GM20431 (cell line): ENCODE results near the gene IP6K1.
"Not testable (repeated sequence)": the region's sequence is repeated elsewhere in the genome, so short reads cannot be mapped to it uniquely, and the experiment has no call there.

Source experiments
- in situ Hi-C: fragments of 300-500 bp; cut with MseI, MboI; formaldehyde crosslinking; loops from one replicate; pipeline ENCODE4 v1.15.0; 2020; ENCODE audit warnings: low sequenced_read_pairs; ENCODE audit not compliant: unreplicated experiment

Gene IP6K1

DNA sequence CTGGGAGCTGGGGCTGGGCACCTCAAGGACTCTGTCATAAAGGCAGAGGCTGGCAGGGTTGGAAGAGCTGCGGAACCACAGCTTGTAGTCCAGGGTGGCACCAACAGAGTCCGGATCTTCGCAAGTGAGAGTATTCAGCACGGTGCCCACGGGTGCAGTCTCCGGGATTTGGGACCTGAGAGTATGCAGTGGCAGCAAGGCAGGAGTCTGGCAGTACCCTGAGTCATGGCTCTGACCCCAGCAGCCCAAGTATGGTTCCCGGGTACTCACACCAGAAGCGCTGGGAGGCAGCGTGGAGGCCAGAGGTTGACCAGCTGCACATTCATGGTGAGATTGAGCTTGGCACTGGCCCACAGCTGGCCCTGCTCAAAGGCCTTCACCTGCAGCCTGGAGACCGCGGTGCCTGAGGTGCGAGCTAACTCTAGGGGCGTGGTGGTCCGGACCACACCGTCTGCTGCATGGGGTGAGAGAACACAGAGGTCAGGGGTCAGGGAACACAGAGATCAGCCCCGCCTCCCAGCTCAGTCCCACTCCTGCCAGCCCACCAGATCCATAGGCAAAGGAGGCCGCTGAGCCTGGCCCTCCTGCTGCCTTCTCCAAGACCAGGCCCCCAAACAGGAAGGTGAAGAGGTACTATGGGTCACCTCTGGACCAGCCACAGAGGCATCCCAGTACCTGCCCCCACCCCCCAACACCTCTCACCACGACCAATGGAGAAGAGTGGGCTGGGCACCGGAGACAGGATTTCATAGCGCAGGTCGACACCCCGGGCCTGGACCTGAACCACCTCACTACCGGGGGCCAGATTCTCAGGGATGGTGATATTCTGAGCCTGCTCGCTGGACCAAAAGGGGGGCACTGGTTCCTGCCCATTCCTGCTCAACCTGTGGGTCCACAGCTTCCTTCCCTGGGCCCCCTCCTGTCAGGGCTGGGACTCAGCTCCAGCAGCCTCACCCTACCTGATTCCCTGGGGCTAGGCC is 8.9 kb upstream of the IP6K1 start:
- in situ Hi-C loops: no loop called here

DNA sequence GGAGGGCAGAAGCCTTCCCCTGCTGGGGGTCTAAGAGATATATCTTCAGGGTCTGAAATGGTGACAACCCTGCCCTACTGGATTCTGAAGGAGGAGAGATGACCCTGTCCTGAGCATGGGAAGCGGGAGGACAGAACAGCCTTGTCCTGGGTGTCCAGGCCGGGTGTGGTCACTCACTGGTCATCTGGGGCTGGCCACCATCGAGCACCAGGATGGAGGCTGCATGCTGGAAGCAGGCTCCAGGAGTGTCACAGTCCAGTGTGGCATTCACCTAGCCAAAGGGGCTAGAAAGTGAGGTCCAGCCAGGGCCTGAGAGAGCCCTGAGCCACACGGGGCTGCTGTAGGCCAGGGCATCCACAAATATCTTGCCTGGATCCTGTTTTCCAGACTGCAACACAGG is 8.1 kb upstream of the IP6K1 start:
- in situ Hi-C loops: no loop called here

GRCh38 chr3:49793486-49794085 is 7.2 kb upstream of the IP6K1 start:
- in situ Hi-C loops: no loop called here

GRCh38 chr3:49792371-49793150 is 6.2 kb upstream of the IP6K1 start:
- in situ Hi-C loops: no loop called here

- in situ Hi-C loops: no loop called here
These were observed 5.2 kb upstream of the IP6K1 start for GRCh38 chr3:49791571-49791970.

- in situ Hi-C loops: no loop called here
These were observed 4.5 kb upstream of the IP6K1 start for GRCh38 chr3:49790626-49791411.

DNA sequence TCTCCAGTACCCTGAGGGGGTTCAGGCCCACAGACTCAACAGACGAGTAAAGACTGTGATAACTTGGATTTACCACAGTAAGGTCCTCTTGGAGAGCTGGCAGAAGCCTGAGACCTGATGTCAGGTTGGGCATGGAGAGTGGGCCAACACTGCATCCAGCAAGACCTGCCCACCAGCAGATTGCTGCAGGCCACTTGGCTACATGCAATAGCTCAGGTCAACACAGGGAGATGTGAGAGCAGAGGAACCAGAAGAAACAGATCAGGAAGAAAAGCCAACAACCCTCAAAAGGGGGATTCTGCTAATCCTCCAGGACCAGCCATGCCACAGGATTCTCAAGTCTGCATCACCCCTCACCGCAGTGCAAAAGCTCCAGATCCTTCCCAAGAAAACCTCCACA is 1.7 kb upstream of the IP6K1 start:
- in situ Hi-C loops: no loop called here

DNA sequence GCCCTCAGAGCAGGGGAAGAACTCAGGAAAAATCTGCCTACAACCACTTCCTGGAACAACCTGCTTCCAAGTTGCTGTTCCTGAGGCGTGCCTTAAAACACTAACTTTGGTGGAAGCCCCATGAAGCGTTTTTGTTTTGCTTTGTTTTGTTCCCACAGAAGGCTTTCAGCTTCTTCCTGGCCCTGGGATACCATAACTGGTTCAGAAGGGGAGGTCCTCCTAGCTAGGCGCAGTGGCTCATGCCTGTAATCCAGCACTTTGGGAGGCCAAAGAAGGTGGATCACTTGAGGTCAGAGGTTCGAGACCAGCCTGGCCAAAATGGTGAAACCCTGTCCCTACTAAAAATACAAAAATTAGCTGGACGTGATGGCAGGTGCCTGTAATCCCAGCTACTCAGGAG is 1.2 kb upstream of the IP6K1 start:
- in situ Hi-C loops: no loop called here

DNA sequence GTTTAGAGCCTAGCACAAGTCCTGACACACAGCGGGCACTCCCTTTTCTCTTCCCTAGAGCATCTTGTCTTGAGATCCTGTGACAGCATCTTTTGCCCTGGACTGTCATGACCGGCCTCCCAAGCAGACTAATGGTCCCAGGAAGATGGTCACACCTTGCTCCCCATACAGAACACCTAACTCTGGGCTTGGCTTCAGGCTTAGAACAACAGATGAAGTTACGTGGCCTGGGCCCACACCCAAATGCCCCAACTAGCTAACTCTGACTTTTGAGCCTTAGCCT is 781 bp upstream of the IP6K1 start:
- in situ Hi-C loops: no loop called here

DNA sequence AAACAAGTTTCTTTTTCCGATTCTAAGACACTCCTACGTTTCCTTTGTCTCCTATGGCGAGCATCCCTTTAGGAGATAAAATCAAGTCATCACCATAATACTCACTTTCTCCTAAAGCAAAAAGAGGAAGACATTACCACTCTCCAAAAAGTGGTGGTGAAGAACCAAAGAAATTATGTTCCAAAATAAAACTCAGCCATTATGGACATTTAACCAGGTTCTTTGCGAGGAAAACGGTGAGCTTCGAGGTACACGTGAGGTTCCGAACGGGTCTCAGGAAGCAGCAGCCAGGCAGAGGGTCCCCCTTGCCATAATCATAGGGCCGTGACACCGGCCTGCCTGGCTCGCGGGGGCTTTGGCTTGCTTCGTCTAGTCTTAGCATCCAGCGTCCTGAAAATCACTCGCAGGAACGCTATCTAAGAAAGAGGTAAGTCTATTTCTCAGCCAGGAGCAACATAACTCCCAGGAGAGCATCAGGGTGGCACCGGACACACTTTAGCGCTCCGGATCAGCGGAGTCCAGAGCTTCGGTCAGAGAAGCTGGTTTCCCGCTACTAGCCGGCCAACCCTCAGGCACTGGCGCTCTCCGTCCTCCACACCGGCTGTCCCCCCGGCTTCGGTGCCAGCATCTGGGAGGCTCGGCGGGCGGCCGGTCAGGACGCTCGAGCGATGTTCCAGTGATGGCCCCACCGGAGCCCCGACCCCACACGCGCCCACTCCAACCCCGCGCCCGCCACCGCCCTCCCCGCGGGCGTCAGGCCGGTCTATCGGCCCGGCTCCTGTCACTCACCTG is 581 bp downstream of the IP6K1 start:
- in situ Hi-C loops: no loop called here

GRCh38 chr3:49782277-49782676 is 4.1 kb downstream of the IP6K1 start:
- in situ Hi-C loops: not testable (repeated sequence)

GRCh38 chr3:49781415-49782199 is 4.7 kb downstream of the IP6K1 start:
- in situ Hi-C loops: no loop called here

DNA sequence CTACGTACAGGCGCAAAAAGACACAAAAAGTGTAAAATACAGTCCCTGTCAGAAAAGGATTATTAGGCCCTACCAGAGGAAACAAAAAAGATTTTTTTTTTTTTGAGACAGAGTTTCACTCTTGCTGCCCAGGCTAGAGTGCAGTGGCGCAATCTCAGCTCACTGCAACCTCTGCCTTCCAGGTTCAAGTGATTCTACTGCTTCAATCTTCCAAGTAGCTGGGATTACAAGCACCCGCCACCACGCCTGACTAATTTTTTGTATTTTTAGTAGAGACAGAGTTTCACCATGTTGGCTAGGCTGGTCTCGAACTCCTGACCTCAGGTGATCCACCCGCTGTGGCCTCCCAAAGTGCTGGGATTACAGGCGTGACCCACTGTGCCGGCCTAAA is 5.4 kb downstream of the IP6K1 start:
- in situ Hi-C loops: not testable (repeated sequence)

DNA sequence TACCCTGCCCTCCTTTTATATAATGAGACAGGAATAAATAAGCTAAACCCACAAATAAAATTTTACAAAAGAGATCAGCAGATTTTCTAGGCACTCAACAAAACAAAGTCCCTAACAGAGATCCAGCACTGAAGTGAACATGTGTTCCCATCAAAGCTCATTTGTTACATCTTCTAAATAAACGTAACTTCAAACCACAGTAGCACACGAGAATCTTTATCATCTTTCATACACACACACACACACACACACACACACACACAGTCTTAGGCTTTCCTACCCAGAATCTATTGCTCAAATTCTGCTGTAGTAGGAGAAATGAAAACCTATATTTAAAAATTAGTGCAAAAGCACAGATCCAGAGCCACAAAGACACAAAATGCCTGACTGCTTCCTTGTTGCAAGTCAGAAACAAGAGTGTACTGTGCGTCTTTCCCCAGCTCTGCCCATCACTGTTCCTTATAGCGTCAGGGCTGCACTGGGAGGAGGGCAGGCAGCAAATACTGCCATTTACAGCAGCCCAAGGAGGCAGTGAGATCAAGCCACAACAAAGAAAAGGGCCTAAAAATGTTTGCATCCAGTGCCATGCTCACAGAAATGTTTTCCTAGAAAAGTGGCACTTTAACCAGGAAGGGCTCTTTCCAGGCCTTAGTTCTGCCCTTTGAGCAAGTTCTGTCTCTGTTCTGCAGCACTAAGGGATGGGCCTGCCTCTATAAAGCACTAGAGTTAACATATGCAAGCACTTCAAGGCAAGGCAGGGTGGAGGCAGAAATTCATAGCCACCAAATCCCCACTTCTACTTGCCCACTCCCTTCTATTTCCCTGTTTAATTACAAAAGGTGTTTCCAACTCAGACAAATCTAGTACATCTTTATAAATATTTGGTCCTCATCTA is 6.0 kb downstream of the IP6K1 start:
- in situ Hi-C loops: no loop called here

GRCh38 chr3:49779358-49780079 is 6.8 kb downstream of the IP6K1 start:
- in situ Hi-C loops: no loop called here

GRCh38 chr3:49776101-49776500 is 10.2 kb downstream of the IP6K1 start:
- in situ Hi-C loops: not testable (repeated sequence)

GRCh38 chr3:49775538-49775937 is 10.8 kb downstream of the IP6K1 start:
- in situ Hi-C loops: no loop called here
